ENCODE results near the gene NCOA6.

- TF ChIP-seq POLR2A (IDR thresholded peaks at IDR 0.05) = no peak
- TF ChIP-seq EP300 (IDR thresholded peaks at IDR 0.05; ENCODE audit: low read depth) = no peak
- TF ChIP-seq, protein P1, sequence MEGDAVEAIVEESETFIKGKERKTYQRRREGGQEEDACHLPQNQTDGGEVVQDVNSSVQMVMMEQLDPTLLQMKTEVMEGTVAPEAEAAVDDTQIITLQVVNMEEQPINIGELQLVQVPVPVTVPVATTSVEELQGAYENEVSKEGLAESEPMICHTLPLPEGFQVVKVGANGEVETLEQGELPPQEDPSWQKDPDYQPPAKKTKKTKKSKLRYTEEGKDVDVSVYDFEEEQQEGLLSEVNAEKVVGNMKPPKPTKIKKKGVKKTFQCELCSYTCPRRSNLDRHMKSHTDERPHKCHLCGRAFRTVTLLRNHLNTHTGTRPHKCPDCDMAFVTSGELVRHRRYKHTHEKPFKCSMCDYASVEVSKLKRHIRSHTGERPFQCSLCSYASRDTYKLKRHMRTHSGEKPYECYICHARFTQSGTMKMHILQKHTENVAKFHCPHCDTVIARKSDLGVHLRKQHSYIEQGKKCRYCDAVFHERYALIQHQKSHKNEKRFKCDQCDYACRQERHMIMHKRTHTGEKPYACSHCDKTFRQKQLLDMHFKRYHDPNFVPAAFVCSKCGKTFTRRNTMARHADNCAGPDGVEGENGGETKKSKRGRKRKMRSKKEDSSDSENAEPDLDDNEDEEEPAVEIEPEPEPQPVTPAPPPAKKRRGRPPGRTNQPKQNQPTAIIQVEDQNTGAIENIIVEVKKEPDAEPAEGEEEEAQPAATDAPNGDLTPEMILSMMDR (IDR thresholded peaks at IDR 0.05) = no peak
Observed at GRCh38 chr20:34873583-34874093, 48.2 kb upstream of the NCOA6 start.

All from transverse colon (tissue), 3 donors.